CD4-positive, alpha-beta T cell treated with Interleukin-2 at 100 ng/mL for 4 hours (primary cell): ENCODE measurements around the gene RPS21.

ENCODE experiments used
- DNase-seq: peaks from one replicate; pipeline ENCODE4 v3.0.0-alpha.2; 2020; ENCODE audit warnings: low spot score

The RPS21 gene

DNA sequence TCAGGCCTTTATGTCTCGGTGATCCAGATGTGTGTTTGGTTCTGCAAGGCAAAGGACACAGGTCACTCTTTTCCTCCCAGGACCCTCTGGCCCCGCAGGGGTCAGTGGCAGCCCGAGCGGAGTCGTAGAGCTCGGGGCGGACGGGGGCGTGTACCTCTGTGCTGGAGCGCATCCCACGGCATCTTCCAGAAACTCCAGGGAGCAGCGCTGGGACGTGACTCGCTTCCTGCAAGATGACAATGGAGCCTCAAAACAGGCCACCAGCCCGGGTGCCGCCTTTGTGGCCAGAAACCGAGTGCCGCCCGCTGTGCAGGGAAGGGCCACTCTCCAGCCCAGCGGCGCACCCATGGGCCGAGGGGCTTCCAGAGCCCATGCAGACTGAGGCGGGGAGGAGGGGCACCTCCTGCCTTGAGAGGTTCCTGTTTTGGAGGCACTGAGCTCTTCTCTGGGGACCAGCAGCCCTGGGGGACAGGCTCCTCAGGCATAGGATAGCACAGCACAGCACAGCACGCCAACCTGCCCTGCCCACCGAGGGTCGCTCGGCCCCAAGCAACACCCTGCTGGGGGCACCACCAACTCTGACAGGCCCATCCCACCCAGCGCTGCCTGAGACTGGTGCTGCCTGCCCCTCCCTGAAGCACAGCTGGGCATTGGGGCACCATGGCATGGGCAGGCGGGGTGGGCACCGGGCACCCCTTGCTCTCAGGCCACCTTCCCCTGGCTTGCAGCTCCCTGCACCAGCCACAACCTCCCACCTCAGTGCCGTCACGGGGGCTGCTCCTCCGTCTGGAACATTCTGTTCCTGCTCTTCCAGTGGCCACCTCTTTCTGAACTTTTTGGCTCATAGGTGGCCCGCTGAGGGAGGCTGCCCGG is 9.7 kb downstream of the RPS21 start:
- no peak for DNase-seq

DNA sequence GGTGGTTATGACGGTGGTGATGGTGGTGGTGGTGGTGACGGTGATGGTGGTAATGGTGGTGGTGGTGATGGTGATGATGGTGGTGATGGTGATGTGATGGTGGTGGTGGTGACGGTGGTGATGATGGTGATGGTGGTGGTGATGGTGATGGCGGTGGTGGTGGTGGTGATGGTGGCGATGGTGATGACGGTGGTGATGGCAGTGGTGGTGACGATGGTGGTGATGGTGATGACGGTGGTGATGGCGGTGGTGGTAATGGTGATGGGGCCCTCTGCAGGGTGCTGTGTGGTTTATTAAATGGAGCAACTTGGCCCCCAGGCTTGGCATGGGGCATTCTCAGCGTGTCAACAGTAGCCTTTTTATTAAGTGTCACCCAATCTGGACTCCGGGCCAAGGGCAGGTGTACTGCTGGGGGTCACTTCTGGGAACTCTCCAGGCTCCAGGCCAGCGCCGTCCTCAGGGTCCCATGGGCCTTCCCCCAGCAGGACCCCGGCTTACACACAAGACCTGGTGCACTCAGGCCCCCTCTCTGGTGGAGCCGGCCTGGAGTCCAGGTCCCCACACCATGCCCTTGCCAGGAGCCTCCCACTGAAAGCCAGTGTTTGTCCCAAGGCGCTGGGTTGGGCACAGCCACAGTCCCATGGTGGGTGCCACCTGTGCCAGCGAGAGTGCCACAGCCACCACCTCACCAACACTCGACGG is 11.4 kb downstream of the RPS21 start:
- DNase-seq = no peak

DNA sequence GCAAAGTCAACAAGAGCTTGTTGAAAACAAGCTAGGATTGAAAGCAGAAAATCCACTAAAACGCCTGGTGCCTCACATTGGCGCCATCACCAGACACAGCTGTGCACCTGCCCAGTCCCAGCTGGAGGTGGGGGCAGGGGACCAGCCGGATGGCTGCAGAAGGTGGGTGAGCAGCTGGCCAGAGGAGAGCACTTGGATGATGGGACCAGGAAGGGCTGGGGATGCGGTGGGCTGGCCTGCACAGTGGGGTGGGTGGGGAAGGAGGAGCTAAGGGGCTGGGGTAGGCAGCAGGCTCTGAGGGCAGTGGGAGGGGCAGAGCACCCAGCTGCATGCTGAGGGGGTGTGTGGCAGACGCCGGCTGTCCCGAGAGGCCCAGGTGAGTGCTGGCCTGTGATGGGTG is 13.1 kb downstream of the RPS21 start:
- DNase-seq = no peak

DNA sequence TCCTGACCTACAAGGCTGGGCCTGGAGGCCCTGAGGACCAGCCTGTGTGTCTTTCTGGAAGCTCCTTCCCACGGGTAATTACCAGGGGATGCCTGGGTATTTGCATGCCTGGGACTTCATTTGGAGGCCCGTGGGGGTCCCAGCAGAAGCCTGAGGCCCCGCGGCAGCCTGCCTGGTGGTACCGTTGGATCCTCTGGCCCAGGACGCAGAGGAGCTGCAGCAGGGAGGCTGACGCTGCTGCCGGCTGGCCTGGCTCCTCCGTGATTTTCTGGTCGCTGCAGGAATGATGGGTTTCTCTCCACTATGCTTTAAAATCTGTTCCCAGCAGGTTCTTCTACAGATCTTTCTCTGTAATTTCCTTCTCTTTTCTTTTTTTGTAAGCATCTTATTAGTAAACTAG is 13.6 kb downstream of the RPS21 start:
- DNase-seq = no peak

DNA sequence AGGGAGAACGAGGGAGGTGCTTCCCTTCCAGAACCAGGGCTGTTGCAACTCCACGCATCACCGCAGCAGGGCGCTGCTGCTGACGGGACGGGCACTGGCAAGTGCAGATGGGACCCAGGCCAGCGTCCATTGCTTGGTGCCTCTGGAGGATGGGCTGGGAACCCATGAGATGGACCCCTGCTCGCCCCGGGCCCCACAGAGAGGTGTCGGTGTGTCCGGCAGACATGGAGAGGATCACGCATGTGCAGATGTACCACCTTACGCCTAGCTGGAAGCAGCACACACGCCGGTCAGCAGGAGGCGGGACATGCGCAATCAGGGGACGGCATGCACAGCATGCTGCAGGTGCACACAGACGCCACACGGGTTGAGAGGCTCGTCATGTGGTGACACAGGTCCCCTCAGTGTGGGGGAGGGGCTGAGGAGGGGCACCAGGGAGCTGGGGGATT is 14.5 kb downstream of the RPS21 start:
- no peak for DNase-seq

DNA sequence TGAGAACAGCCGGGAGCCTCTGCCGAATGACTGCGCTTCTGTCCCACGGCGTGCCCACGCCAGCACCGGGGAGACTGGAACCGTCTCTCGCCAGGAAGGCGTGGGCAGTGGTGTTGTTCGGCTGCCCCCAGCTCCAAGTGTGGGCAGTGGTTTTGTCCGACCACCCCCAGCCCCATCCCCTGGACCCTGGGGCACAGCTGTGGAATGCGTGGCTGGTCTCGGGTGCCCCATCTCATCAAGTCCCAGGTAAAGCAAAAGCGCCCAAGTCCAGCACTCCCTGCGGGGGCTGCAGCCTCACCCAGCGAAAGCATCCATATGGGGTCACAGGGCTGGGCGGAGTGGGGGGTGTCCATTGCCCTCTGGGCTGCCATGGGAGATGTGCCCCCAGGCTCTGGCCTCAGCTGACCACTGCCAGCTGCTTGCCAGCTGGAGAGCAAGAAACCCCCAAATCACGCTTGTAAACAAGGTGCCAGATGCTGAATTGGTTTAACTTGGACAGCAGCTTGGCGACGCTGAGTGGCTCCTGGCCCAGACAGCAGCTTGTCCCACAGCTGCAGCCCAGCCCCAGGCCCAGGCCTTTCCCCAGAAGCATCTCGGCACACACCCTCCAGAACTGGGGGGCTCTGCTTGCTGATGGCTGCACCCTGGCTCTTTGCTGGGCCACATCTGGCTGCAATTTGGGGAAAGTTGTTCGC is 15.7 kb downstream of the RPS21 start:
- no peak for DNase-seq

DNA sequence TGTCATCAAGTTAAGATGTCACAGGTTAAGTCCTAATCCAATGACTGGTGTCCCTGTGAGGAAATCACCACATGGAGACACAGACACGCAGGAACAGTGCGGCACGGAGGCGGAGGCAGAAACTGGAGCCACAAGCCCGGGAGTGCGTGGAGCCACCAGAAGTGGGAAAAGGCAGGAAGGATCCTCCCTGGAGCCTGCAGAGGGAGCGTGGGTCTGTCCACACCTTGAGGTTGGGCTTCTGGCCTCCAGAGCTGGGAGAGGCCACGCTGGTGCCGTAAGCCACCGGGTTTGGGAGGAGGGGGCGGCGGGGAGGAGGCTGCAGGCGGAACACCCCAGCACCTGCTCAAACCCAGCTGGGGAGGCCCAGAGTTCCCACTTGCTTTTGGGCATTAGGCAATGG is 16.4 kb downstream of the RPS21 start:
- no peak for DNase-seq

DNA sequence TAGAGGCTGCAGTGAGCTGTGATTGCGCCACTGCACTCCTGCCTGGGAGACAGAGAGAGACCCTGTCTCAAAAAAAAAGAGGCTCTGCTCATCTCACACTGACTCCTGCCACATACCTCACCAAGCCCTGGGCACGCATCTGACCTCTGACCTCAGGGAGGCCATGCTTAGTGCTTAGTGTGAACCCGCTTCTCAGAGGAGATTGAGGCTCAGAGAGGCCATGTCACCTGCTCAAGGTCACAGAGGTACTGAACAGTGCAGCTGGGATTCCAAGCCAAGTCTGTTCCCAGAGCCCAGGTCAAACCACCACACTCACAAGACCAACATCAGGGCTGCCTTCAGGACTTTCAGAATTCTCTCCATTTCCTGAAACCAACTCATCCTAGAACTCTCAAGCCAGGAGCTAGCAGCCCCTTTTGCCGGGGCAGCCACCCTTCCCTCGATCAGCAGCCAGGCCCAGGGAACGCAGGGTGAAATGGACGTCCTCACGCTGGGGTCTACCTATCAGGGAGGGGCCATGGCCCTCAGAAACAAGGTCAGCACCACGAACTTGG is 17.3 kb downstream of the RPS21 start:
- no peak for DNase-seq

DNA sequence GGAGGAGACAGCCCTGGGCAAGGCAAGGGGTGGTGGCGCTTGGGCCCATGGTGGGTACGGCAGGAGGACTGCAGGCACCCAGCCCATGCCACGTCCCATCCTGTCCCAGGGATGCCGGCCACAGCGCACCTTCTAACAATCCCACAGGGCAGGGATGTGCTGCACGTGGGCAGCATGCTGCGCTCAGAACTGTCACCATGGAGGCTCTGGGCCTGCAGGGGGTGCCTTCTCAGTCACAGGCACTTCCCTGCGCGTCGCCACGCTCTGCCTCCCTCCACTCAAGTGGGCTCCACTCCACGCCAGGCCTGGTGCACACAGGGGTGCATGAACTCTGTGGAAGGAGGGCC is 17.8 kb downstream of the RPS21 start:
- no peak for DNase-seq

DNA sequence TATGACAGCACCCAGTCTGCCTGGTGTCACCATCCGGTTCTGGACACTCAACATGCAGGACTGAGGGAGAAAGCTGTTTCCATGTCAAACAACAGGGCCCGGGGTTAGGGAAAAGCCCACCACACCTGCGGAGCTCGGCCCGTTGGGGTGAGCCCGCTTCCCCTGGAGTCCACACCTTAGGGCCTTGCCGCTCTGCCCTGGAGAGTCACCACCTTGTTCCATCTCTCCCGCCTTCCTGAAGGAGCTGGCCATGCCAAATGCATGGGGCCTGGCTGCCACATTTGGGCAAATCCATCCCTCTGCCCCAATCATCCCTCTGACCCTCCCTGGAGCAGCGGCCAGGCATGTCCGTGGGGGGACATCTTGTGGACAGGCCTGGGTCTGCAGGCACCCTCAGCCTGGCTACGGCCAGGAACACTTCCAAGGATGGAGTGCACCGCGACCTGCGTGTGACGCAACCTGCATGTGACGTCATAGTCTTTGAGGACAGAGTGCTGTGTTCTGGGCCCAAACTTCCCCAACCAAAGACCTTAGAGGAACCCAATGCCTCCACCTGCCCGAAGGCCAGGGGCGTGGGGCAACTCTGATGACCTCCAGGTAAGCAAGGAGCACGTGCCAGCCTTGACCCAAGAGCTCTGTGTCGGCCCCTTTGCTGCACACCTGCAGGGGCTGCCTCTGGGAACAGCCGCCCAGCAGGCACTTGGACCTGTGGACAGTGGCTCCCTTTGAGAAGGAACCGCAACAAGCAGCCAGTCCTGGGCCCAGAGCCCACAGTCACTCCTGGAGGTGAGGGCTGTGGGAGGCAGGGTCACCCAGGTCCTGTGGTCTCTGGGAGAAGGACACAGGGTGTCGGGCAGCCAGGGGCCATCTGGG is 18.4 kb downstream of the RPS21 start:
- no peak for DNase-seq

DNA sequence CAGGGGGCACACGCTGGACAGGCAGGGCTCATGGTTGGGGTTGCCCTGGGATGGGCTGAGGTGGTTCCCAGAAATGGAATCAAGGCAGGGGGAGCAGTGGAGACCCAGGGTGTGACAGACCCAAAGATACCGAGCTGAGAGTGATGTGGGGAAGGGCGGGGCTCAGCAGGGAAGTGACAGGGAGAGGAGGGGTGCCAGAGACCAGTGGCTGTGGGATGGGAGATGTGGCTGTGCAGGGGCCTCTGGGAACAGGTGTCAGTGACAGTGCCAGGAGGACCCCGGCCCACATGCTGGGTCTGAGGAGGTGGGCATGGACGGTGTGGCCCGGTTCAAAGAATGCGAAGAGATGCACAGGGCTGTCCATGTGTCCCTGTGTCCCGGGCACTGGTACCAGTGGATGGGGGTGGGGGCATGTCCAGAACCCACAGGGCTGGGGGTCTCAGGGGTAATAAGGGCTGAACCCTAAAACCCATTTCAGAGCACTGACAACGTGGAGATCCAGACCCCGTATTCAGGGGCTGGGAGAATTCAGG is 19.1 kb downstream of the RPS21 start:
- DNase-seq = no peak

DNA sequence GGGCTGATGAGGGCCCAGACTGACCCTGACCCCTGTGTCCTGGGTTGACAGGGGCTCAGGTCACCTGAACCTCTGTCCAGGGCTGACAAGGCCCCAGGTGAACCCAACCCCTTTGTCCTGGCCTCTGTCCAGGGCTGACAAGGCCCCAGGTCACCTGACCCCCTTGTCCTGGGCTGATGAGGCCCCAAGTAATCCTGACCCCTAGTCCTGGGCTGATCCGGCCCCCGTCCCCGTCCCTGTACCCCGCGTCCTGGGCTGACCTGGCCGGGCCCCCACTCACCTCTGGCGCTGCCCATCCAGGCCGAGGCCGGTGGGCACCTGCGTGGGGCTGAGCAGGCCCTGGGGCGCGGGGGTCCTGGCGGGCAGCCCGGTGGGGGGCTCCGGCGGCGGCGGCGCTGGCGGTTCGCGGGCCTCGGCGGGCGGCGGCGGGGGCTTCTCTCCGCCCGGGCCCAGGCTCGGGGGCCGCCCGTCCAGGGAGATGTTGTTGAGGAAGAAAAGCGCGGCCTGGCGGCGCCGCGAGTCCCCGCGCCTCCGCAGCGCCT is 19.8 kb downstream of the RPS21 start:
- no peak for DNase-seq

DNA sequence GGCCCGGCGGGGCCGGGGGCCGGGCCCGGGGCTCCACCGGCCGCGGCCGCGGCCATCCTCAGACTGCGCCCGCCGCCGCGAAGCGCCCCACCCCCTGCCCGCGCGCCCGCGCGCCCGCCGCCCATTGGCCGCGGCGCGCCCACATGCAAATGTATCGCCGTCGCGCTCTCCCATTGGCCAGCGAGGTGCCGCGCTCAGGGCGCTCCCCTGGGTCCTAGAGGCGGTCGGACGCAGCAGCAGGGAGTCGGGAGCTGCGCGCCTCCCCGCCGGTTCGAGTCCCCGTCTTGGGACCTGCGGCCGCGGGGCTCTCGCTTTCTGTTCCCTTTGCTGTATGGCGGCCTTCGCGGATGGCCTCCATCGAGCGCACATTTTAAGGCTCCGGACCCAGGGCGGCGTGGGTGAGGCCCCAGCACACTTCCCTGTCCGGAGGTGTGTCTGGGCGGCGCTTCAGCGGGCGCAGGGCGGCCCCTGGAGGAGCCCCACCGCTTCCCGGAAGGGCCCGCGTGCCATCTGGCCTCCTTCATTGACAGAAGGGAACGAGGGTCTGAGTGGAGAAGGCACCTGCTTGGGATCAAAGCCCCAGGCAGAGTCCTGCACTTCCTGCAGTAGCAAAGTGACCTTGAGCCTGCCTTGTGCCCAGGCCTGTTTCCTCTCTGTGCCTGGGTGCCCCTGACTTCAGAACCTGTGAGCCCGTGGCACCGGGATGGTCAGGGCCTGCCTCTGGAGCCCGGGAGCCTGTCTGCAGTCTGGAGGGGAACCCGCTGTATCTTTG is 20.5 kb downstream of the RPS21 start, which contains the start of gene CABLES2:
Gene CABLES2 (minus strand): TSS at position 65 of the 772 bp plus-strand sequence. CDS start 9 bp downstream, at position 56.
- peak; percentile 93 for DNase-seq

DNA sequence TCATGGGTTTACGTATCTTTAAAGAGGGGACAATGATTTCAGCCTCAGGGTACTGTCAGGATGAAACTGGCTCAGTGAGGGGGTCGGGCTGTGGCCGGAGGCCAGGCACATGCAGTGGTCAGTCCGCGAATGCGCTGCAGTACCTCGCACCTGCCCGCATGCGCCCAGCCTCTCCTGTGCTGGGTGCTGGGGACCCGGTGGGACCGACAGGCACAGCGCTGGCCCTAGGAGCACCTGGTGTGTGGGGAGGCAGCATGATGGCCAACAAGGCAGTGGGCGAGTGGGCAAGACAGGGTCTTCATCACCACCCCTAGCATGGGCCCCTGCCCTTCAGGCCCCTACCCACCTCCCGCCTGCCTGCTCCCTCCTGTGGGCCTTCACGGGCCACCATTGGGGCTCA is 21.2 kb downstream of the RPS21 start:
- no peak for DNase-seq

DNA sequence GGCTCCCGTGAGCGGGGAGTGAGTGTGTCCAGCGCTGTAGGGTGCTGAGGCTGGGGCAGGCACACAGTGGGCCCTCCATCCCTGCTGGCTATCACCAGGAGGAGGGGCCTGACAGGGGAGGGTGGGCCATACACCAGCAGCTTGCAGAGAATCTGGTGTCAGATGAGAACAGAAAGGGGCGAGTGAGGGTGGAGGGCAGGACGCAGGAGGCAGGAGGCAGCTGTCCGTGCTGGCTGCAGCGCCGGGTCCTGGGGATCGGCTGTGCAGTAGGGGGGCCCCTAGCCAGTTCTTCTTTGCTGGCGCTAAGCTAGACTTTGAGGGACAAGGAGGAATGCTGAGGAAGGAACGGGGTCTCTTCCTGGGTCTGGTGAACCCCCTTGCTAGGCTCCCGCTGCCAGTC is 21.7 kb downstream of the RPS21 start:
- no peak for DNase-seq

DNA sequence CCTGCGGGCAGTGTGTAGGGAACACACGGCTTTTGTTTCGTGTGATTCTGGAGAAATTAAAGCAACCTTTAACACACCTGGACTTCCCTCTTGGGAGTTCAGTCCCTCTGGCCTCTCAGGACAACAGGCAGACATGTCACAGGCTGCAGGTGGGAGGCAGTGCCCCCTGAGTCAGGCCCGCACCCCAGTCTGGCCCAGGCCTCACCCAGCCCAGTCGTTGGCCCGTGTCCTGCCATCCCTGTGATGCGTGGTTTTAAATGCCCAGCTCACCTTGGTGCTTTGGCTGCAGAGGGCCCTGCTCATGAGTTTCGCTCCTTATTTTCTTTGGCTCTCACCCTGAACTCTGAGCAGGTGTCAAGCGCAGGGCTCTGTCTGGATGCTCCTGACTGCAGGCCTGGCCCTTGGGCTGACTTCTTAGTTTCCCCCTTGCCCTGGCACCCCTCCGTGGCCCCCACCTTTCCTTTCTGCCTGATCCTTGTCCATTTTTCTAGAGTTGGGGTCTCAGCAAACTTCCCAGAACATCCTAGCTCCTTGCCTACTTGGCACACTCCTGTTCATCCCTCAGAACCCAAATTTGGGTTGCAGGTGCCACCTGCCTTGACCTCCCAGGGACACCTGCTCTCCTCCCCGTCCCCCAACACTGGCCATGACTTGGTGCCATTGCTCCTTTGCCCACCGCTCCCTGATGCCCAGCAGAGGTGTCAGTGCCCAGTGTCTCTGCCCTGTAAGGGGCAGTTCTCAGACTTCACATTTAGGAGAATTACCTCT is 22.4 kb downstream of the RPS21 start:
- no peak for DNase-seq

DNA sequence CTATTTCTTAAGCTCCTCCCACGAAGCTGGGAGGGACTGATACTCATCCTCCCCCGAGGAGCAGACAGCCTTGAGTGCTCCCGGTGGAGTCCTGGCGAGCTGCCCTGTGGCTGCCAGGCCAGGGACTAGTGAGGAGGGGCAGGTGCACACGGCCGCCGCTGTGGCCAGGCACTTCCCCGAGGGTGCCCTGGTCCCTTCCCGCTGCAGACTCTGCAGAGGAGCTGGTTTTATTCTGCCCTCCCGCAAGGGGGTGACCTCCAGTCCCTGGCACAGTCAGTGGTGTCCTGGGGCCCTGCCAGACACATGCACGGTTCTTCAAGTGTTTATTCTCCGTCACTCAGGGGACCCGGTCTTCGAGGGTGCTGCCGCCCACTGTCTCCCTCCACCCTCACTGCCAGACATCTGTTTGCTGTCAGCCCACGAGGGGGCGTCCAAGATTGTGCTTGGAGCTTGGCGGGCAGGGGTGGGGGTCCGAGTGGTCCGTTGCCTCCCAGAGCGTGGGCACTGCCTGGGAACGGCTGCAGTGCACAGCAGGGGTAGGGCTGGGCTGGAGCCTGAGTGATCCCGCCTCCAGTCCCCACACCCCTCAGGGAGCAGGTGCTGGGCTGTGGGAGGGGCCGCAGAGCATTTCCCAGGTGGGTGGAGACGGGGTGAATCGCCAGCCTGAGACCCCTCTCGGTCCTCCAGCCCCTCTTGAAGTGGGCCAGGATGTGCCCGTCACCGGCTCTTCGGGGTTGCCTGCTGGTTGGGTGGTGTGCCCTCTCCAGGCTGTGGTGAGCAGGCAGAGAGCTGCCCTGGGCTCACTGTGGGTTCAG is 23.2 kb downstream of the RPS21 start:
- peak; percentile 15 for DNase-seq

DNA sequence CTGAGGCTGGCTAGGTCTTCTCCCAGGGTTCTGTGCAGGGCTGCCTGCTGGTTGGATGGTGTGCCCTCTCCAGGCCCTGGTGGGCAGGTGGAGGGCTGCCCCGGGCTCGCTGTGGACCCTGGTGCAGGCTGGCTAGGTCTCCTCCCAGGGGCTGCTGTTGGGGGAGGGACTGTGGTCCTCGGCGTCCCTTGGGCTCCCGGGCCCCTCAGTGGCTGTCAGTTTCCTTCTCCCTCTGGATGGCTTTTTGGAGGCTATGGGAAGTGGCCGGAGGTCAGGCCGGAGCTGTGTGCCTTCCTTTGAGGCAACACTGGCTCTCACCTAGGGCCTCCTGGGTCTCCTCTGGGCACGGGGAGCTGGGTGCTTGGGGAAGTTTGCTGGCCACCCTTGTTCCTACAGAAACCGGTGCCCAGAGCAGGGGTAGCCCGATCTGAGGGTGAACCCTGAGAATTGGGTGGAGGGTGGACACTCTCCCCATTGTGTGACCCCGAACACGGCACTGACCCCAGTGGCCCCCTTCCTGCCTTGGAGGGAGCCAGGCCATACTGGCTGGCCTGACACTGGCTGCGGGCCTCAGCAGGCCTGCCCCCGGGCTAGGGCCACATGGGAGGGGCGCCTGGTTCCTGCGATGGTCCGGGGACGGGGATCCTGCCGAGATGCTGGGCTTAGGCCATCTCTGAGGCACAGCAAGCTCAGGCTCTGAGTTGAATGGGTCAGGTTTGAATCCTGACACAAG is 24.0 kb downstream of the RPS21 start:
- DNase-seq = no peak
